ENCODE measurements around the gene PCSK7.

DNA sequence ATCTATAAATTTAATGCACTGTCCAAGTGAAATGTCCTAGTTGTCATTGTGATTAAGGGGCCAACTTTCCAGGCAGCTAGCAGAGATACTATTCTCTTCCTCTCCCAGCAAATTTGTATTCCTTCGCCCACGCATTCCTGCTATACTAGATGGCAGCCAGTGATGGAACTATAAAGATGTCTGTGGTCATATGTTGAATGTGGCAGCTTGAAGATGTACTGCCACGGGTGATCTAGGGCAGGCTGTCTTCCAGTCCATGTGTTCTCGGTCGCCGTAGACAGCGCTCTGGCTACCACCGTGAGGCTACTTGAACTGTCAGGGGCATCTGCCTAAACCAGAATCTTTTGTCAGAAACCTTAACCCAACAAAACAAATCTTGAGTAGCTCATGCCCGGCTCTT is 61.7 kb downstream of the PCSK7 start:
- TF ChIP-seq CTCF (IDR thresholded peaks at IDR 0.05) (no peak), POLR2A (IDR thresholded peaks at IDR 0.05) (no peak)

Data from lower leg skin (tissue), 3 donors.